GM23338 (cell line): Measurements from ENCODE around the gene DCLK1.

Experiments
- EZH2phosphoT487 ChIP-seq: fragments of 200-600 bp; sonication (generic); IDR thresholded peaks from one replicate; pipeline ENCODE4 v1.8.1; 2018; ENCODE audit warnings: antibody characterized with exemption; ENCODE audit not compliant: unreplicated experiment
- POLR2AphosphoS5 ChIP-seq: IDR thresholded peaks from 2 replicates; pipeline ENCODE4 v1.6.1; 2016; ENCODE audit warnings: antibody characterized with exemption, low read depth
- TF ChIP-seq, protein P1 (sequence below), 2 experiments: fragments of 200-600 bp in 1 of 2; sonication (generic) in 1 of 2; conservative IDR thresholded peaks; 2 replicates each; pipeline versions ENCODE4 v1.5.1 to v1.6.1; 2016 to 2017; ENCODE audit warnings: antibody characterized with exemption in 2 of 2, low read depth in 2 of 2, mild to moderate bottlenecking in 2 of 2, moderate library complexity in 1 of 2
- TF ChIP-seq, protein P2 (sequence below): IDR thresholded peaks from one replicate; pipeline ENCODE4 v1.6.1; 2018; ENCODE audit warnings: antibody characterized with exemption; ENCODE audit not compliant: unreplicated experiment
- TF ChIP-seq, protein P3 (sequence below): fragments of 250-450 bp; sonication (Bioruptor Pico); IDR thresholded peaks from 2 replicates; pipeline ENCODE4 v1.5.0; 2020; ENCODE audit warnings: mild to moderate bottlenecking, moderate library complexity

DNA sequence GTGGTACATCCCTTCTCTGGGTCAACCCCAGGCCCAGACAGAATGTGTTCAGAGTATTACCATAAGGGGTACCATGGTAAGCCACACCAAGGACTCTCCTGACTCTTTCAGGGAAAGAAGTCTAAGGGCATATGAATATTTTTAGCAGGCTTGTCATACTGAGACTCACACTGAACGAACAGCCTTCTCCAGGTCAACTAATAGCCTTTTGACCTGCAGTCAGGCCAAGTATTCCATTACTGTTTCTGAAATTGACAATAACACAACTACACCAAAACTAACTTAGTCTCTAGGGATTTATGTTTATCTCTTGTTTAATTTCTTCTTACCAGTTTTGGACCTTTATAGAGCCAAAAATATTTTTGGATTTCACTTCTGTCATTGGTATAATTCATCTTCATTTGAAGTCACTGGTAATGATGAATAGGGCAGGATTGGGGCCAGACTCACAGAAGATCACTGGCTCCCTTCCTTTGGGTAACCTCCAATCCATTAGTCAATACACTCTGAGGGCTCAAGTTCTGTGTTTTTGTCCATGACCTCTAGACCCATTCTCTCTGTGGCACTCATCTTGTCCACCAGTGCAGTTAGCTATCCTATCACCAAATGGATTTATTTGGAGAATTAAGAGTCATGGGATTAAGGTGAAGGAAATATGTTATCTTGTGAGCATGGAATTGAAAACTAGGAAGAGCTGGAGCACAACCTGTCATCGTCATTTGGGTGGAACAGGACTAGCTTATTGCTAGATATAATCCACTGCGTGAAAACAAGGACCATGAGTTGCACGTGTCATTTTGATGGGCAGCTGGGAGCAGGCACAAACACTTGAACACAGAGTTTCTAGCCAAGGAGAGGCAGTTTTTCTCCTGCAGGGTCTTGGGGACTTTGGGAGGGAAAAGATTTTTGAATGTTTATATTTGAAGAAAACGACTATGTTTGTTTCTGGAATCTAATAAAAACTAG, 313.3 kb downstream of the DCLK1 start:
- TF ChIP-seq, protein P1, sequence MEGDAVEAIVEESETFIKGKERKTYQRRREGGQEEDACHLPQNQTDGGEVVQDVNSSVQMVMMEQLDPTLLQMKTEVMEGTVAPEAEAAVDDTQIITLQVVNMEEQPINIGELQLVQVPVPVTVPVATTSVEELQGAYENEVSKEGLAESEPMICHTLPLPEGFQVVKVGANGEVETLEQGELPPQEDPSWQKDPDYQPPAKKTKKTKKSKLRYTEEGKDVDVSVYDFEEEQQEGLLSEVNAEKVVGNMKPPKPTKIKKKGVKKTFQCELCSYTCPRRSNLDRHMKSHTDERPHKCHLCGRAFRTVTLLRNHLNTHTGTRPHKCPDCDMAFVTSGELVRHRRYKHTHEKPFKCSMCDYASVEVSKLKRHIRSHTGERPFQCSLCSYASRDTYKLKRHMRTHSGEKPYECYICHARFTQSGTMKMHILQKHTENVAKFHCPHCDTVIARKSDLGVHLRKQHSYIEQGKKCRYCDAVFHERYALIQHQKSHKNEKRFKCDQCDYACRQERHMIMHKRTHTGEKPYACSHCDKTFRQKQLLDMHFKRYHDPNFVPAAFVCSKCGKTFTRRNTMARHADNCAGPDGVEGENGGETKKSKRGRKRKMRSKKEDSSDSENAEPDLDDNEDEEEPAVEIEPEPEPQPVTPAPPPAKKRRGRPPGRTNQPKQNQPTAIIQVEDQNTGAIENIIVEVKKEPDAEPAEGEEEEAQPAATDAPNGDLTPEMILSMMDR (conservative IDR thresholded peaks at IDR 0.05; ENCODE audit: low read depth in 2 of 2) = no peak
- TF ChIP-seq POLR2AphosphoS5 = no peak
- no peak for TF ChIP-seq EZH2phosphoT487
- TF ChIP-seq, protein P2, sequence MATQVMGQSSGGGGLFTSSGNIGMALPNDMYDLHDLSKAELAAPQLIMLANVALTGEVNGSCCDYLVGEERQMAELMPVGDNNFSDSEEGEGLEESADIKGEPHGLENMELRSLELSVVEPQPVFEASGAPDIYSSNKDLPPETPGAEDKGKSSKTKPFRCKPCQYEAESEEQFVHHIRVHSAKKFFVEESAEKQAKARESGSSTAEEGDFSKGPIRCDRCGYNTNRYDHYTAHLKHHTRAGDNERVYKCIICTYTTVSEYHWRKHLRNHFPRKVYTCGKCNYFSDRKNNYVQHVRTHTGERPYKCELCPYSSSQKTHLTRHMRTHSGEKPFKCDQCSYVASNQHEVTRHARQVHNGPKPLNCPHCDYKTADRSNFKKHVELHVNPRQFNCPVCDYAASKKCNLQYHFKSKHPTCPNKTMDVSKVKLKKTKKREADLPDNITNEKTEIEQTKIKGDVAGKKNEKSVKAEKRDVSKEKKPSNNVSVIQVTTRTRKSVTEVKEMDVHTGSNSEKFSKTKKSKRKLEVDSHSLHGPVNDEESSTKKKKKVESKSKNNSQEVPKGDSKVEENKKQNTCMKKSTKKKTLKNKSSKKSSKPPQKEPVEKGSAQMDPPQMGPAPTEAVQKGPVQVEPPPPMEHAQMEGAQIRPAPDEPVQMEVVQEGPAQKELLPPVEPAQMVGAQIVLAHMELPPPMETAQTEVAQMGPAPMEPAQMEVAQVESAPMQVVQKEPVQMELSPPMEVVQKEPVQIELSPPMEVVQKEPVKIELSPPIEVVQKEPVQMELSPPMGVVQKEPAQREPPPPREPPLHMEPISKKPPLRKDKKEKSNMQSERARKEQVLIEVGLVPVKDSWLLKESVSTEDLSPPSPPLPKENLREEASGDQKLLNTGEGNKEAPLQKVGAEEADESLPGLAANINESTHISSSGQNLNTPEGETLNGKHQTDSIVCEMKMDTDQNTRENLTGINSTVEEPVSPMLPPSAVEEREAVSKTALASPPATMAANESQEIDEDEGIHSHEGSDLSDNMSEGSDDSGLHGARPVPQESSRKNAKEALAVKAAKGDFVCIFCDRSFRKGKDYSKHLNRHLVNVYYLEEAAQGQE = no peak
- TF ChIP-seq, protein P3, sequence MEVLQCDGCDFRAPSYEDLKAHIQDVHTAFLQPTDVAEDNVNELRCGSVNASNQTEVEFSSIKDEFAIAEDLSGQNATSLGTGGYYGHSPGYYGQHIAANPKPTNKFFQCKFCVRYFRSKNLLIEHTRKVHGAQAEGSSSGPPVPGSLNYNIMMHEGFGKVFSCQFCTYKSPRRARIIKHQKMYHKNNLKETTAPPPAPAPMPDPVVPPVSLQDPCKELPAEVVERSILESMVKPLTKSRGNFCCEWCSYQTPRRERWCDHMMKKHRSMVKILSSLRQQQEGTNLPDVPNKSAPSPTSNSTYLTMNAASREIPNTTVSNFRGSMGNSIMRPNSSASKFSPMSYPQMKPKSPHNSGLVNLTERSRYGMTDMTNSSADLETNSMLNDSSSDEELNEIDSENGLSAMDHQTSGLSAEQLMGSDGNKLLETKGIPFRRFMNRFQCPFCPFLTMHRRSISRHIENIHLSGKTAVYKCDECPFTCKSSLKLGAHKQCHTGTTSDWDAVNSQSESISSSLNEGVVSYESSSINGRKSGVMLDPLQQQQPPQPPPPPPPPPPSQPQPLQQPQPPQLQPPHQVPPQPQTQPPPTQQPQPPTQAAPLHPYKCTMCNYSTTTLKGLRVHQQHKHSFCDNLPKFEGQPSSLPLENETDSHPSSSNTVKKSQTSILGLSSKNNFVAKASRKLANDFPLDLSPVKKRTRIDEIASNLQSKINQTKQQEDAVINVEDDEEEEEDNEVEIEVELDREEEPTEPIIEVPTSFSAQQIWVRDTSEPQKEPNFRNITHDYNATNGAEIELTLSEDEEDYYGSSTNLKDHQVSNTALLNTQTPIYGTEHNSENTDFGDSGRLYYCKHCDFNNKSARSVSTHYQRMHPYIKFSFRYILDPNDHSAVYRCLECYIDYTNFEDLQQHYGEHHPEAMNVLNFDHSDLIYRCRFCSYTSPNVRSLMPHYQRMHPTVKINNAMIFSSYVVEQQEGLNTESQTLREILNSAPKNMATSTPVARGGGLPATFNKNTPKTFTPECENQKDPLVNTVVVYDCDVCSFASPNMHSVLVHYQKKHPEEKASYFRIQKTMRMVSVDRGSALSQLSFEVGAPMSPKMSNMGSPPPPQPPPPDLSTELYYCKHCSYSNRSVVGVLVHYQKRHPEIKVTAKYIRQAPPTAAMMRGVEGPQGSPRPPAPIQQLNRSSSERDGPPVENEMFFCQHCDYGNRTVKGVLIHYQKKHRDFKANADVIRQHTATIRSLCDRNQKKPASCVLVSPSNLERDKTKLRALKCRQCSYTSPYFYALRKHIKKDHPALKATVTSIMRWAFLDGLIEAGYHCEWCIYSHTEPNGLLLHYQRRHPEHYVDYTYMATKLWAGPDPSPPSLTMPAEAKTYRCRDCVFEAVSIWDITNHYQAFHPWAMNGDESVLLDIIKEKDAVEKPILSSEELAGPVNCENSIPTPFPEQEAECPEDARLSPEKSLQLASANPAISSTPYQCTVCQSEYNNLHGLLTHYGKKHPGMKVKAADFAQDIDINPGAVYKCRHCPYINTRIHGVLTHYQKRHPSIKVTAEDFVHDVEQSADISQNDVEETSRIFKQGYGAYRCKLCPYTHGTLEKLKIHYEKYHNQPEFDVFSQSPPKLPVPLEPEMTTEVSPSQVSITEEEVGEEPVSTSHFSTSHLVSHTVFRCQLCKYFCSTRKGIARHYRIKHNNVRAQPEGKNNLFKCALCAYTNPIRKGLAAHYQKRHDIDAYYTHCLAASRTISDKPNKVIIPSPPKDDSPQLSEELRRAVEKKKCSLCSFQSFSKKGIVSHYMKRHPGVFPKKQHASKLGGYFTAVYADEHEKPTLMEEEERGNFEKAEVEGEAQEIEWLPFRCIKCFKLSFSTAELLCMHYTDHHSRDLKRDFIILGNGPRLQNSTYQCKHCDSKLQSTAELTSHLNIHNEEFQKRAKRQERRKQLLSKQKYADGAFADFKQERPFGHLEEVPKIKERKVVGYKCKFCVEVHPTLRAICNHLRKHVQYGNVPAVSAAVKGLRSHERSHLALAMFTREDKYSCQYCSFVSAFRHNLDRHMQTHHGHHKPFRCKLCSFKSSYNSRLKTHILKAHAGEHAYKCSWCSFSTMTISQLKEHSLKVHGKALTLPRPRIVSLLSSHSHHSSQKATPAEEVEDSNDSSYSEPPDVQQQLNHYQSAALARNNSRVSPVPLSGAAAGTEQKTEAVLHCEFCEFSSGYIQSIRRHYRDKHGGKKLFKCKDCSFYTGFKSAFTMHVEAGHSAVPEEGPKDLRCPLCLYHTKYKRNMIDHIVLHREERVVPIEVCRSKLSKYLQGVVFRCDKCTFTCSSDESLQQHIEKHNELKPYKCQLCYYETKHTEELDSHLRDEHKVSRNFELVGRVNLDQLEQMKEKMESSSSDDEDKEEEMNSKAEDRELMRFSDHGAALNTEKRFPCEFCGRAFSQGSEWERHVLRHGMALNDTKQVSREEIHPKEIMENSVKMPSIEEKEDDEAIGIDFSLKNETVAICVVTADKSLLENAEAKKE (CRISPR knock-in tag) = no peak
